Astrocyte (in vitro differentiated cells and primary cell): Measurements from ENCODE around the gene SRSF8. TPM values are rescaled to one million over a fixed set of nuclear protein-coding genes. Genes with fewer than 3 reads are reported as not detected.
"Not testable (repeated sequence)": the region's sequence is repeated elsewhere in the genome, so short reads cannot be mapped to it uniquely, and the experiment has no call there.

ENCODE experiments used
- DNase-seq: peaks from one replicate; pipeline ENCODE4 v3.0.0-alpha.2; 2010; ENCODE audit warnings: low read depth
- FAIRE-seq: peaks from 2 replicates; lab custom pipeline; 2011; peaks lifted over from hg19 to GRCh38; lab: Jason Lieb, UNC
- H2AFZ ChIP-seq: 2 replicates; pipeline ENCODE4 v1.6.0; 2012; ENCODE audit warnings: low read depth, low read length, inconsistent platforms
- H3K27ac ChIP-seq: 2 replicates; pipeline ENCODE4 v1.5.1; 2011; ENCODE audit warnings: low read depth, low read length, inconsistent platforms
- H3K27me3 ChIP-seq: 2 replicates; pipeline ENCODE4 v1.6.0; 2011; ENCODE audit warnings: low read length, inconsistent platforms; ENCODE audit not compliant: insufficient read depth
- H3K36me3 ChIP-seq: 2 replicates; pipeline ENCODE4 v1.5.1; 2011; ENCODE audit warnings: low read length, inconsistent platforms; ENCODE audit not compliant: insufficient read depth
- H3K4me1 ChIP-seq: 2 replicates; pipeline ENCODE4 v1.5.1; 2011; ENCODE audit warnings: low read length, inconsistent platforms; ENCODE audit not compliant: insufficient read depth
- H3K4me2 ChIP-seq: 2 replicates; pipeline ENCODE4 v1.6.0; 2012; ENCODE audit warnings: low read length, inconsistent platforms
- H3K4me3 ChIP-seq: 2 replicates; pipeline ENCODE4 v1.5.1; 2011; ENCODE audit warnings: low read depth, mild to moderate bottlenecking, low read length, inconsistent platforms; ENCODE audit not compliant: insufficient read depth
- H3K79me2 ChIP-seq: 2 replicates; pipeline ENCODE4 v1.6.0; 2012; ENCODE audit warnings: mild to moderate bottlenecking, low read length, inconsistent platforms; ENCODE audit not compliant: insufficient read depth
- H3K9ac ChIP-seq: 2 replicates; pipeline ENCODE4 v1.6.0; 2012; ENCODE audit warnings: mild to moderate bottlenecking, low read length, inconsistent platforms
- H3K9me3 ChIP-seq: 2 replicates; pipeline ENCODE4 v1.5.1; 2012; ENCODE audit warnings: low read depth, mild to moderate bottlenecking, low read length, inconsistent platforms; ENCODE audit not compliant: insufficient read depth
- H4K20me1 ChIP-seq: 2 replicates; pipeline ENCODE4 v1.6.0; 2012; ENCODE audit warnings: low read length, inconsistent platforms; ENCODE audit not compliant: insufficient read depth
- H3K27ac Mint-ChIP-seq: one replicate; pipeline ENCODE4 v1.8.0; 2021; ENCODE audit warnings: mild to moderate bottlenecking, mixed read lengths; ENCODE audit not compliant: unreplicated experiment
- H3K27me3 Mint-ChIP-seq: one replicate; pipeline ENCODE4 v1.8.0; 2021; ENCODE audit warnings: low read depth, mixed read lengths; ENCODE audit not compliant: unreplicated experiment
- H3K36me3 Mint-ChIP-seq: one replicate; pipeline ENCODE4 v1.8.0; 2021; ENCODE audit warnings: low read depth, mixed read lengths; ENCODE audit not compliant: unreplicated experiment
- H3K4me1 Mint-ChIP-seq: one replicate; pipeline ENCODE4 v1.8.0; 2021; ENCODE audit warnings: low read depth, mixed read lengths; ENCODE audit not compliant: unreplicated experiment
- H3K4me3 Mint-ChIP-seq: one replicate; pipeline ENCODE4 v1.8.0; 2021; ENCODE audit warnings: mild to moderate bottlenecking, moderate library complexity, mixed read lengths; ENCODE audit not compliant: unreplicated experiment
- H3K9me3 Mint-ChIP-seq: one replicate; pipeline ENCODE4 v1.8.0; 2021; ENCODE audit warnings: mild to moderate bottlenecking, mixed read lengths; ENCODE audit not compliant: unreplicated experiment
- CTCF ChIP-seq: IDR thresholded peaks from 2 replicates; pipeline ENCODE4 v1.5.1; 2011; ENCODE audit warnings: low read depth, mild to moderate bottlenecking, inconsistent platforms, low read length, moderate library complexity; ENCODE audit not compliant: insufficient read depth
- EZH2 ChIP-seq: IDR thresholded peaks from 2 replicates; pipeline ENCODE4 v1.6.1; 2012; ENCODE audit warnings: mild to moderate bottlenecking, low read length, inconsistent platforms; ENCODE audit not compliant: insufficient read depth
- total RNA-seq: library from RNA; stranded (reverse); gene quantifications from 2 replicates; pipeline ENCODE4 v1.2.1, GENCODE V29; 2021

The SRSF8 gene
- total RNA-seq, 1 donor from 2014 or later: 47.5 TPM

GRCh38 chr11:95044010-95044409 is 22.7 kb upstream of the SRSF8 start:
- Mint-ChIP-seq H3K27me3 (peaks cover 14% of the 10 kb centered on the region), H3K4me1 (no peaks in the 10 kb centered on the region), H3K4me3 (no peak overlapping the region), H3K27ac (no peak overlapping the region), H3K9me3 (no peaks in the 10 kb centered on the region), H3K36me3 (no peaks in the 10 kb centered on the region)
- TF ChIP-seq CTCF: no peak
- no peak for TF ChIP-seq EZH2
- H3K9ac ChIP-seq: no peak overlapping the region
- H3K9me3 ChIP-seq: no peaks in the 10 kb centered on the region
- FAIRE-seq: no peak
- no peaks in the 10 kb centered on the region for H4K20me1 ChIP-seq
- no peaks in the 10 kb centered on the region for H3K36me3 ChIP-seq
- H3K79me2 ChIP-seq: no peaks in the 10 kb centered on the region
- no peak overlapping the region for H3K4me3 ChIP-seq
- H3K27ac ChIP-seq: no peak overlapping the region
- H3K4me2 ChIP-seq: no peak overlapping the region
- no peaks in the 10 kb centered on the region for H3K4me1 ChIP-seq
- DNase-seq: no peak
- peaks cover 24% of the 10 kb centered on the region for H3K27me3 ChIP-seq
- H2AFZ ChIP-seq: no peak overlapping the region

DNA sequence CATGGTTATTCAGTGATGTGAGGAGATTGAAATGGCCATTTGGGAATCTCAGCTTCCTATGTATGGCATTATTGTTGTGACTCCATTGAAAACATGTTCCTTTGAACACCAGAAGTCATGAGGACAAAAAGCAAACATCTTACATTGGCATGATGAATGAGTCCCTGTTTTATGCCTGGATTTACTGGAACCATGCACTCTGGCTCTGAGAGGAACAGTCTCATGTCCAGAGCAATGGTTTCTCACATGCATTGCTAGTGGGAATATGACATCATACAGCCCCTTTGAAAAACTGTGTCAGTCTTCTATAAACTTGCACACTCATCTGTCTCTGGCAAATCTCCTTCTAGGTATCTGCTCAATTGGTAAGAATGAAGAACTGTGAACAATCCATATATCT is 20.9 kb upstream of the SRSF8 start:
- H3K27ac ChIP-seq: no peak overlapping the region
- no peak overlapping the region for H3K9ac ChIP-seq
- Mint-ChIP-seq H3K9me3 (peaks cover 2% of the 10 kb centered on the region), H3K4me1 (no peaks in the 10 kb centered on the region), H3K27me3 (peaks cover 14% of the 10 kb centered on the region), H3K4me3 (no peak overlapping the region), H3K27ac (no peak overlapping the region), H3K36me3 (no peaks in the 10 kb centered on the region)
- H3K4me3 ChIP-seq: no peak overlapping the region
- no peaks in the 10 kb centered on the region for H4K20me1 ChIP-seq
- peaks cover 24% of the 10 kb centered on the region for H3K27me3 ChIP-seq
- no peak overlapping the region for H3K4me2 ChIP-seq
- no peaks in the 10 kb centered on the region for H3K9me3 ChIP-seq
- no peak overlapping the region for H2AFZ ChIP-seq
- FAIRE-seq (no peak), DNase-seq (no peak)
- no peaks in the 10 kb centered on the region for H3K79me2 ChIP-seq
- H3K4me1 ChIP-seq: no peaks in the 10 kb centered on the region
- H3K36me3 ChIP-seq: no peaks in the 10 kb centered on the region
- TF ChIP-seq CTCF (no peak), EZH2 (no peak)

DNA sequence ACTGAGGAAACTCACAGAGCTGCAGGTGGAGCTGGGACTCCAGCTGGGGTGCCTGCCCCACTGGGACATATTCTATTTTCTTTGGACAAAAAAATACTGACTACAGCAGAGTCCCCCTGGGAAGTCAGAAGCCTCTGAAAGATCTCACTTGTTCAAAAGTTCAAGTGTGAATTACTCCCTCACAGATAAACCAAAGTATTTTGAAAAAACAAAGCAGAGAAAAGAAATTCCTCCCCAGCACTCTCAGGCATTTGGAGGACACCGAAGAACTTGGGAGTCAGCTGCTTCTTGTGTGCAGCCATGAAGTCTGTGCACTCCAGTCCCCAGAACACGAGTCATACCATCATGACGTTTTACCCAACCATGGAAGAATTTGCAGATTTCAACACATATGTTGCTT is 17.6 kb upstream of the SRSF8 start, which contains the start of gene KDM4F:
Gene KDM4F (plus strand): TSS at position 301 of the 400 bp plus-strand sequence.
- H3K27me3 ChIP-seq: peaks cover 16% of the 10 kb centered on the region
- not testable (repeated sequence) for H2AFZ ChIP-seq, H3K4me1 ChIP-seq, H3K9ac ChIP-seq, H3K27ac ChIP-seq, H3K36me3 Mint-ChIP-seq, H4K20me1 ChIP-seq, H3K9me3 ChIP-seq, H3K4me3 ChIP-seq, H3K9me3 Mint-ChIP-seq, H3K79me2 ChIP-seq, H3K27ac Mint-ChIP-seq, H3K4me2 ChIP-seq, H3K4me3 Mint-ChIP-seq, H3K36me3 ChIP-seq, H3K4me1 Mint-ChIP-seq, DNase-seq
- FAIRE-seq: peak; percentile 82
- peaks cover 17% of the 10 kb centered on the region for H3K27me3 Mint-ChIP-seq
